Measurements from ENCODE around the gene ATP1A3.

DNA sequence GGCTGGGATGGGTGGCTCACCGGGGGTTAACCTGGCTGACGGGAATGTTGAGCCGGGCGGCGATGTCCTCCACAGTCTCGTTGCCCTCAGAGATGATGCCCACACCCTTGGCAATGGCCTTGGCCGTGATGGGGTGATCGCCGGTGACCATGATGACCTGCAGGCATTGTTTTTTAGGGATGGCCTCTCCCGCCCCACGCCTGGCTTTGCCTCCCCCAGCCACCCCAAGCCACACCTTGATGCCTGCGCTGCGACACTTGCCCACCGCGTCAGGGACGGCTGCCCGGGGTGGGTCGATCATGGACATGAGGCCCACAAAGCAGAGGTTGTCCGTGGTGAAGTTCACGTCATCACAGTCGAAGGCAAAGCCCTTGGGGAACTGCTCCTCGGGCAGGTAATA is 16.1 kb downstream of the ATP1A3 start:
- TF ChIP-seq, protein P1, sequence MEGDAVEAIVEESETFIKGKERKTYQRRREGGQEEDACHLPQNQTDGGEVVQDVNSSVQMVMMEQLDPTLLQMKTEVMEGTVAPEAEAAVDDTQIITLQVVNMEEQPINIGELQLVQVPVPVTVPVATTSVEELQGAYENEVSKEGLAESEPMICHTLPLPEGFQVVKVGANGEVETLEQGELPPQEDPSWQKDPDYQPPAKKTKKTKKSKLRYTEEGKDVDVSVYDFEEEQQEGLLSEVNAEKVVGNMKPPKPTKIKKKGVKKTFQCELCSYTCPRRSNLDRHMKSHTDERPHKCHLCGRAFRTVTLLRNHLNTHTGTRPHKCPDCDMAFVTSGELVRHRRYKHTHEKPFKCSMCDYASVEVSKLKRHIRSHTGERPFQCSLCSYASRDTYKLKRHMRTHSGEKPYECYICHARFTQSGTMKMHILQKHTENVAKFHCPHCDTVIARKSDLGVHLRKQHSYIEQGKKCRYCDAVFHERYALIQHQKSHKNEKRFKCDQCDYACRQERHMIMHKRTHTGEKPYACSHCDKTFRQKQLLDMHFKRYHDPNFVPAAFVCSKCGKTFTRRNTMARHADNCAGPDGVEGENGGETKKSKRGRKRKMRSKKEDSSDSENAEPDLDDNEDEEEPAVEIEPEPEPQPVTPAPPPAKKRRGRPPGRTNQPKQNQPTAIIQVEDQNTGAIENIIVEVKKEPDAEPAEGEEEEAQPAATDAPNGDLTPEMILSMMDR (IDR thresholded peaks at IDR 0.05) = no peak
- TF ChIP-seq POLR2A (IDR thresholded peaks at IDR 0.05) = no peak

All from lower leg skin (tissue), 3 donors.